ENCODE measurements around the gene KLRD1. TPM values are rescaled to one million over a fixed set of nuclear protein-coding genes. Genes with fewer than 3 reads are reported as not detected.

Gene KLRD1
- total and polyA plus RNA-seq, 2 of the 4 experiments (the other 2 are of a cell fraction), result under 0.01 TPM

GRCh38 chr12:10339053-10339840, 31.6 kb downstream of the KLRD1 start:
- H4K20me1 ChIP-seq (ENCODE audit: insufficient read depth, low read length), result no peaks in the 10 kb centered on the region
- H4K91ac ChIP-seq (ENCODE audit: insufficient read depth, low read depth, low read length), result no peak overlapping the region
- H3K27ac ChIP-seq (ENCODE audit: insufficient read depth, low read length), result no peak overlapping the region
- H3K23ac ChIP-seq (ENCODE audit: low read depth, low read length), result peak overlapping the region; percentile 59; the same call in 1 of the 2 replicates
- no peak overlapping the region for H4K8ac ChIP-seq (ENCODE audit: low read depth in 2 of 2, low read length in 2 of 2)
- no peak overlapping the region; the same call in 1 of the 2 replicates for H3K56ac ChIP-seq (ENCODE audit: extremely low read depth, insufficient read depth, low read length)
- no peak overlapping the region for H2BK20ac ChIP-seq (ENCODE audit: low read depth, low read length)
- peak overlapping the region; percentile 27; the same call in 1 of the 2 replicates for H3K4ac ChIP-seq (ENCODE audit: low read depth, low read length)
- no peaks in the 10 kb centered on the region for H3K4me1 ChIP-seq (ENCODE audit: control insufficient read depth, insufficient read depth, low read length)
- H3K27me3 ChIP-seq (ENCODE audit: control insufficient read depth, insufficient read depth, low read length), result peaks cover 2% of the 10 kb centered on the region
- intact Hi-C loops (cut with micrococcal nuclease), result no loop called here
- ChIA-PET POLR2A (ENCODE audit: unreplicated experiment) (interaction anchor here (0.6 kb wide), 1 partner anchor 98 kb away, joined by 3 read pairs; no protein-coding TSS in a partner anchor), CTCF (no interaction called here)
- no peak overlapping the region for H4K5ac ChIP-seq (ENCODE audit: low read depth, low read length)
- H3K9me3 ChIP-seq (ENCODE audit: control insufficient read depth, insufficient read depth, low read length), result no peaks in the 10 kb centered on the region
- DNase-seq (no peak), ATAC-seq (ENCODE audit: low read depth) (no peak)
- peak overlapping the region; percentile 50; the same call in 2 of the 3 replicates for H2BK15ac ChIP-seq (ENCODE audit: low read depth, low read length)
- no TSS peak for BruUV-seq (replicated peaks)
- no peaks in the 10 kb centered on the region for H3K36me3 ChIP-seq (ENCODE audit: control insufficient read depth, insufficient read depth, low read length)
- H2BK5ac ChIP-seq (ENCODE audit: low read depth, low read length, poor library complexity, severe bottlenecking), result no peak overlapping the region
- WGBS, 2 experiments (ENCODE audit: extremely low coverage in 2 of 2, insufficient read length in 1 of 2), result 81% methylated on average over 3 of the region's 9 CpGs; no CpG with 5 or more reads in 1 of the 2 experiments
- no peak overlapping the region for H3K4me2 ChIP-seq (ENCODE audit: low read depth, low read length)
- no peak overlapping the region for H3K18ac ChIP-seq (ENCODE audit: low read depth, low read length)
- H2AFZ ChIP-seq (replicated peaks; ENCODE audit: low read length, poor library complexity), result no peak overlapping the region
- H3K79me1 ChIP-seq (ENCODE audit: low read depth in 1 of 2, low read length in 2 of 2), result no peaks in the 10 kb centered on the region
- H2AK5ac ChIP-seq (ENCODE audit: low read depth, low read length), result no peak overlapping the region; the same call in 1 of the 2 replicates
- dilution Hi-C loops (cut with HindIII; ENCODE audit: low sequenced_read_pairs, unreplicated experiment), result no loop called here
- no peaks in the 10 kb centered on the region for H3K9me1 ChIP-seq (ENCODE audit: insufficient read depth, low read length)
- in situ Hi-C loops (cut with MboI; ENCODE audit: low sequenced_read_pairs), result no loop called here
- no peak overlapping the region for H2AK9ac ChIP-seq (replicated peaks; ENCODE audit: low read depth, low read length, poor library complexity)
- no peak overlapping the region for H3K4me3 ChIP-seq (ENCODE audit: insufficient read depth, low read depth, low read length)
- TF ChIP-seq MXI1 (IDR thresholded peaks at IDR 0.05; ENCODE audit: borderline replicate concordance, low read depth, low read length) (no peak), RAD21 (IDR thresholded peaks at IDR 0.05; ENCODE audit: low read length) (no peak), CEBPB (IDR thresholded peaks at IDR 0.05; ENCODE audit: low read depth, low read length) (no peak), RCOR1 (IDR thresholded peaks at IDR 0.05; ENCODE audit: insufficient replicate concordance, low read length) (no peak), SMC3 (IDR thresholded peaks at IDR 0.05; ENCODE audit: low read depth, low read length) (no peak), RFX5 (IDR thresholded peaks at IDR 0.05; ENCODE audit: low read depth, low read length) (no peak), NFE2L2 (IDR thresholded peaks at IDR 0.05; ENCODE audit: low read depth, low read length) (no peak), FOS (IDR thresholded peaks at IDR 0.05; ENCODE audit: low read depth, low read length) (no peak), USF2 (IDR thresholded peaks at IDR 0.05; ENCODE audit: low read depth, low read length) (no peak), MAZ (IDR thresholded peaks at IDR 0.05; ENCODE audit: borderline replicate concordance, low read depth, low read length) (no peak), ELK1 (IDR thresholded peaks at IDR 0.05; ENCODE audit: borderline replicate concordance, low read depth, low read length) (no peak)
- H3K9ac ChIP-seq (ENCODE audit: low read depth, low read length), result no peak overlapping the region
- H2BK120ac ChIP-seq (ENCODE audit: low read depth, low read length), result peak overlapping the region; percentile 60; the same call in 1 of the 2 replicates
- no peak overlapping the region; the same call in 1 of the 2 replicates for H3K14ac ChIP-seq (replicated peaks; ENCODE audit: low read depth, low read length)
